Measurements from ENCODE around the gene HJURP.

HJURP gene

DNA sequence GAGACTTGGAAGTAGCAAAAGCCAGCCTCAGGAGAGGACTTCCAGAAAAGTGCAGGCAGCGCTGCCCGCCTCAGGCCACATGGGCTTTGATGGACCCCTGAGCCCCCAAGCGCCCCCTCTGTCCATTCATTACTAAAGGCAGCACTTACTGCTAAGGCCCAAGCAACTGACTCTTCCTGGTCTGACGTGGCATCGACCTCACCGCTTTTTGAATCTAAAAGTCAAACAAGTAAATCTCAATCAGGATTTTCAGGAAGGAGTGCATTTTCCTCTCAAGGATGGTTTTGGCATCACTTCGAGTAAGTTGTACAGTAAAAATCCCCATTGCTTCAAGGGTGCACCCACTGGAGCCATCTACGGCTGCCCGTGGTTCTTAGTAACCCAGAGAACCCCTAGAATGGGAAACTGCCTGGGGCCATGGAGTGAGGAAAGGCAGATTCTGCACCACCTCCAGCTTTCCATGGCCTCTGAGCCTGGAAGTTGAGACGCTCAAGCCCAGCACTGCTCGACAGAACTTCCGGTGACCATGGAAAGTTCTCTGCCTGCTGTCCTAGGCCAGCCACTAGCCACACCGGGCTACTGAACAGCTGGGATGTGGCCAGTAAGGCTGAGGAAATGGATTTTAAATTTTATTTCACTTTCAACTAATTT, 7.0 kb downstream of the HJURP start:
- DNase-seq = no peak

DNA sequence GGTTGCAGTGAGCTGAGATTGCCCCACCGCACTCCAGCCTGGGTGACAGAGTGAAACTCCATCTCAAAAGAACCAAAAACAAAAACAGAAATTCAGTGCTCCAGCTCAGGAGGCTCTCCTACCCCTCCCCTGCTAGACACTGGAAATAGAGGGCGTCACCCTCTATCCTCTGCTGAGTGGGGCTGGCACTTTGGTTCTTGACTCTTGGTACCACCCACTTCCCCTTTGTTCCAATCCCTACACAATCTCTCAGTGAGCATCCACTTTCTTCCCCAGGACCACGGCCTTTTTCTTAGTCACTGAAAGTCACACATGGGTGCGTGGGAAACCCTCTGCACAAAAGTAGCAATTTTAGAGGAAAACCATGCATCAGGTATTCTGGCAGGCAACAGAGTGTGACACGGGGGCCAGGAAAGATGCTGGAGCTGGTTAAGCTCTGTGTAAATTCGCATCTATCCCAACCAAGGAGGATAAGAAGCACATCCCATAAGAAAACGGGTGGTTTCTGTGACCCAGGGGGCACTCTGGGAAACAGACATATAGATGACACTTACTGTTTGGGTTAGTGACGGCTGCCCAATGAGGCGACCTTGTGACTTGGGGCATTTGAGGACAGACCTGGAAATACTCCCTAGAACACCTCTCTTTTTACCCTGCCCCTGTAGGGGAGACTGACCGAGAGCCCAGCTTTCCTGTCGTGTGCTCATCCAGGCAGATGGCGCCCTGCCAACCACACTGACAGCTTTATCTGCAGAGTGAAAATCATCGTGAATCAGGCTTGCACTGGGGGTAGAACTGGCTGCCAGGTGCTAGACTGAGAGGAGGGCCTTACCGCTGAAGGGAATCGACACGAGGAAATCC, 7.7 kb downstream of the HJURP start:
- DNase-seq = no peak

DNA sequence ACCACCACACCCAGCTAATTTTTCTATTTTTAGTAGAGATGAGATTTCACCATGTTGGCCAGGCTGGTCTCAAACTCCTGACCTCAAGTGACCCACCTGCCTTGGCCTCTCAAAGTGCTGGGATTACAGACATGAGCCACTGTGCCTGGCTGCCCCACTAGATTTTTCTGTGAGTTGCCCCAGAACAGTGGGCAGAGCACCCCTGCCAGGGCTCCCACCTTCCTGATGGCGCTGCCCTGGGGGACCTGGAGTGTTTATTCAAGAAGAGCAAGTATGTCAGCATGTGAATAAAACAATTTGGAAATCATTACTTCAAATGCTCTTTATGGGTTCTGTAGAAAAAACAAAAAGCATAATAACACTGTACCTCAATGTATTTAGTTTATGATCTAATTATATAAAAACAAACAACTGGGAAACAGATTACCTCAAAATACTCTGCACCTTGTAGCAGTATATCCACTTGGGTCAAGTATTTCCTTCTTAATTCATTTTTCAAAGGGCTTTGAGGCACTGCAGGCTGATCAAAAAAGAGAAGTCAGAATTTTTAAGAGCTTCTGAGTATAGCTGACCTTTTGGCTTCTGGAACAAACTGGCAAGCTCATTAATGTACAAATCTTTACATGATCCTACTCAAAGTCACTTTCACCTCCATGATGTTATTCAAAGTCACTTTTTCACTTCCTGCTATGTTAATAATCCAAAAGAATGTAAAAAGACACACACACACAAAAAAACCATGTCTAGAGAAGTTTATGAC, 8.9 kb downstream of the HJURP start:
- DNase-seq = no peak

DNA sequence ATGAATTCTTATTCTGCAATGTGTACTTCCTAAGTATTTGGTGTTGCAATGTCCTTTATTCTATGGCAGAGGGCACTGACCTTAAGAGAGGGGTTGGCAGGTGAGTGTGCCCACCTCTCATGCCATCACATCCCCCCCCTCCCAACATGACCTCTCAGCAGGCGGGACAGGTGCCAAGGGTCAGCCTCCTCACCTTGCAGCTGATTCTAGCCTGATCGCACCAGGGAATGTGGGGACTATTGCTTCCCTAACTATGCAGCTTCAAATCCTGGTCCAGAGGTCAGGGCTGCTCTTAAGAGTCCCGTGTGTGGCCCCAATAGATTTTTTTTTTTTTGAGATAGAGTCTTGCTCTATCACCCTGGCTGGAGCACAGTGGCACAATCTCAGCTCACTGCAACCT, 9.5 kb downstream of the HJURP start:
- no peak for DNase-seq

DNA sequence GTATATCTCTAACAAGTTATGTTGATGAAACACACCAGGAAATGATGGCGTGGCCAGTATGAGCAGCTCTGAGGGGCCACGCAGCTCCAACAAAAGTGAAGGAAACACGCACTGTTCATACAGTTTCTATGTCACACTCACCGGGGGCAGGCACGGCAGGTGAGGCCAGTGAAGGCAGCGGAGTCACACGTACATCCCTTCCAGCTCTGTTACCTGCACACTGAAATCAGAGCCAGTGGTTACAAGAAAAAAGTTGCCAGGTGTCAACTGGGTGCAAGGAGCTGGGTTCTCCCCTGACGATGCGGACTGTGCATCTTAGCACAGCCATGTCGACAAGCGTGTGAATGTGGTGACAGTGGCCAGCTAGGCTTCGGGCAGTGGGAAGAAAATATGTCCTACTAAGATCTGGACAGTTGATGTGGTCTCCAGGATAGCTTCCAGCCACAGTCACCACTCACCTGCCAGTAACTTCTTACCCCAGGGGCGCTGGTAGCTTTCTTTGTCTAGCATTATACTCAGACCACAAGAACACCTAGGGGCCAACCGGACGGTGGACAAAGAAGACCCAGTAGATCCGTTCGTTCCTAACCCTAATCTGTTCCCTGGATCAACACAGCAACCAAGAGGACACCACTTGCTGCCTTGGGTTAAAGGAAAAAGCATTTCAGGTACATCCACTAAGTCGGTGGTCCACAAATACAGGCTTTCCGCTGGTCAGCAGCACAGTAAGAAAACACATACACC, 10.1 kb downstream of the HJURP start:
- no peak for DNase-seq

DNA sequence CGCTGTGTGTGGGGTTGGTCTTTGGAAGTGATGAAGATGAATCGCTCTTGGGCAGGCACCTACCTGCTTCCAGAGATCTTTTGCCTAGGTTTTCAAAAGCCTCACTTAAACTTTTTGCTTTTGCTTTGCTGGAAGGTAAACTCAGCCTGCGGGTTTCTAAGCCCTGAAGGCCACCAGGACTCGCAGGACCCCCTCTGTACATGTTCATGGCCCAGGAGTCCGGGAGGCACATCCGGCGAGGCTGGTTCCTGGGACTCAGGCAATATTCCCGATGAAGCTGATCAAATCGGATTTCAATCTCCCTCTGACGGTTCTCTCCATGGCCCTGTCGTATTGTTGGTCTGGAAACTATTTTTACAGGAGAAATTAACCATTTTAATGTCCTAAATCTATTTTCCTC, 13.2 kb downstream of the HJURP start:
- no peak for DNase-seq

DNA sequence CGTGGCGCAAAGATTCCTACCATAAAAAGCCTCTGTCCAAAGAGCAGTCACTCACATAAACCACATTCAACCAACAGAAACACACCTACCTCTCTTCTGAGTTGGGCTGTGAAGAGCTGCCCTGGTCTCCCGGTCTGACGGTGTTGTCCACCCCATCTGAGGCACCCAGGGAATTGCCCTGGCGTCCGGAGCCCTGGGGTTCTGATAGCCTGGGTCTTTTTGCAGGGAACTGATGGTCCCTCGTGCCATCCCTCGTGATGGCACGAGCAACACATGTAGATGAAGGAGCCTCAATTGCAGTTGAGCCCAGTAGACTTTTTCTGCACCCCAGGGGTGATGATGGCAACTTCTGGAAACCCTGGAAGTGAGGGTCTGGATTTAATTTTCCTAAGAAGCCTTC, 13.8 kb downstream of the HJURP start:
- DNase-seq = no peak

DNA sequence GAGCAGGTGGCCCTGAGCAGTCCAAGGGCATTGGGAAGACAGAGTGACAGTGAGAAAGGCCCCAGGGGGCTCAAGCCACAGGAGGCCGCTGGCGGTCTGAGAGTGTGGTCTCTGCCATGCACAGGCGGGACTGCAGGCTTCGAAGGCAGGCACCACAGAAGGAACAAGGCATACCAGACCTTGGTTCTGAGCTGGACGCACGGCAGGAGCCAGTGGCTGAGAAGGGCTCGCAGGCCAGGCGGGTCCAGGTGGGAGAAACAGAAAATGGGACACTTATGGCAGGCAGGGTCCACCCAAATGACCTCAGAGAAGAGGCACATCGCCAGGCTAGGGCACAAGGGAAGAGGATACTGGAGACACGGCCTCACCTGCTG, 14.9 kb downstream of the HJURP start:
- no peak for DNase-seq

DNA sequence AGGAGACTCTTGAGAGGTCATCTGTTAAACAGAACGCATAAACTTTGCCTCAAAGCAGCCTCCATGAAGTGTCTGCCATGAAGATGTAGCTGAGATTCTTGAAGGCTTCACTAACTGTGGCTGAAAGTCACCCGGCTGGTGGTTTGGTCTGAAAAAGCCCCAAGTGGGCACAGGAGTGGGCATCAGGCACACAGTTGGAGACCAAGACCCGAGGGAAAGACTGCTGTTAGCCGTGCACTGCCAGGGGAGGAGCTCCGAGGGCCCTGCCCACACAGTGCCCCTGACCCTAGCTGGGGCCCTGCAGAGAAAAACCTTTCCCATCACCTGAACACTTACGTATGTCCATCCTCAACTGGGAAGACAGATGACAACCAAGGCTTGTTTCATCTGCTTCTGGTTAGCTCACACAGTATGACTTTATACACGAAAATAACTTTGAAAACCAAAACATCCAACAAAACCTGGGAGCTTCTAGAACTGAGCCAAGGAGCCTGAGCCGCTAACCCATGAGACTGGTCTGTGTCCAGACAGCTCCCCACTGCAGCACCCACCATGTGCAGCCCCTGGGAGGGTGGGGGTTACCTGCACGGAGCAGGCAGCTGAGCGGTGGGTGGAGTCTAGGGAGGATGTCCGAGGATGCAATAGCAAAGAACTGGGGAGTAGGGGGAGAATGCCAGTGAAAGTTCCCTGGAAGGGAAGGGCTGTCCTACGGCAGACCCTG, 15.4 kb downstream of the HJURP start:
- DNase-seq = no peak

DNA sequence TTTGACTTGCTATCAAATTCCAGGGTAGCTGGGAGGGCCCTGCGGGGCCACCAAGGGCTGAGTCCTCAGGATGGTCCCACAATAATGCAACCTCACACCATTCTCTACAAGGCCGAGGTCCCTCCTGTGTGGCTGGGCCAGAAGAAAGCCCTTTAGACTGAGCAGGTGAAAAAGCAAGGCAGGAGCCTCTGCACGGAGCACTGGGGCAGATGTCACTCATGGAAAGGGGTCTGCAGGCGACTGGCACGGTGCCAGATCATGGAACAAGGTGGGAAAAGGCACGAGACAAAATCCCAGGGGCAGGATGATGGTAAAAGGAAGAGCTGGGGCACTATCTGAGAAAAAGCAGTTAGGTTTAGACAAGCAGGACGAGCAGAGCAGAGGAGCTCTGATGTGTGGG, 16.1 kb downstream of the HJURP start:
- DNase-seq = no peak

DNA sequence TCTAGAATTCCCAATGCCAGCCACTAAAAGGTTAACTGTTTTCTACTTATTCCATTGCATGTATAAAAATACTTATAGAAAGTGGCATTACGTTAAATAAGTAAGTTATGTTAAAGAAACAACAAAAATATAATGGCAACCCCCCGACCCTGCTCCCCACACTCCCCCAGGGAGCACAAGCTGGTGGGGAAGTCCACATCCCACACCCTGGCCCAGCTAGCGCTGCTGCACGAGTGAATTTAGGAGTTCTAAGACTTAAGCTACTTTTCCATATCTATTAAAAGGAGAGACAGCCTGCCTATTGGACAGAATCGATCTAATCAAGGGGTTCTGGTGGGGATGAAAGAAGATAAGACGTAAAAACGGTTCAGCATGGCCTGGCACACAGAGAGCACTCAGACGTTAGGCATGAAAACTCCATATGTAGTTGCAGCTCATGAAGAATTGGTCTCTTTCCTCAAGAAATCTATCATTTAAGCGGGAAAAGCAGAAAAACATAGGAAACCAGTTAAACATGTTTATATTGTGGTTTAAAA, 16.6 kb downstream of the HJURP start:
- DNase-seq = no peak

DNA sequence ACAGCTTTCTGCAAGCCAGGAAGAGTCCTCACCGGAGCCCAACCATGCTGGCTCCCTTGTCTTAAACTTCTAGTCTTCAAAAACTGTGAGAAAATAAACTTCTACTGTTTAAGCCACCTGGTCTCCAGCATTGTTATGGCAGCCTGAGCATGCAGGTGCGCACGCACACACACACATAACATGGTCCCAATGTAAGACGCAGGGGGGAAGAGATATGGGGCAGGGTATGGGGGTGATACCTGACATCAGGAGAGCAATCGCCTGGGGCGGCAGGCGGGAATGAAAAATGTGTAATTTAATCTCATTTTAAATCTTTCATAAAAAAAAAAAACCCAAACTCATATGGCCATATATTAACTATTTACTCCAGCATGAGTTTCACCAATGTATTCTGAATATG, 18.0 kb downstream of the HJURP start:
- no peak for DNase-seq

DNA sequence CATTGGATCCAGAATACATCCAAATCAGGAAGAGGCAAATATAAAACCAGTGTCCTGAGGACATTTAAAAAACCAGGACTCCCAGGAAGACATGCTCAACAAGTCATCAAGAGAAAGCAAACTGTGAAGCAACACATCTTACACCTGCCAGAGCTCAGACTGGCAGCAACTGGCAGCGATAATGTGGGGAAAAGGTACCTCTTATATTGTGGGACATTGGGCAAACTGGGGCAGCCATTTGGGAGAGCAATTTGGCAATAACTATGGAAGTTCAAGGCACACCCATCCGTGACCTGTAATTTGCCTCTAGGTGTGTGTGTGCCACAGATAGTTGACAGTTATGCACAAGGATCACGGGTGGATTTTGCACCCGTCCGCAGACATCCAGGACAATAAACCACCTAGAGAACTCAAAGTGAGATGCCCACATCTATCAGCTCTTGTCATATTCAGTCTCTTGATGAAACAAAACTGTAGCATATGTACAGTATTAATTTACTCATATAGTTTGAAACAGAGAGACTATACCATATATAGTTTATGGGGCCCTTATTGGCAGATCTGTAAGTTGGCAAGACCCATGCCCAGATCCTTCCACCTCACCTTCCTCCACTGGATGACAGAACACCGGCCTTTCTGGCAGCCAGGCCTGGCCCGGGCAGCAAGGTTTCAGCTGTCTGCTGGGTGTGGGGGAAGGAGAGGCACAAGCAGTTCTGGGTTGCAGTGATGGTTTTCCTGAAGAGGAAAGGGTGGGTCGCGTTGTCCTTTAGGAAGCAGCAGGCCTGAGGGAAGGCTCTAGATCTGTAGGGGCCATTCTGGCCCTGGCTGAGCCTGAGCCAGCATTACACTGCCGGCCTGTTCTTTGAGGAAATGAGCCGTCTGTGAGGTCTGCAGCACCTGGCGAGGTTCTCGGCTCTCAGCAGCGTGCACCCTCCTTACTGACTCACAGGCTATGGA, 18.8 kb downstream of the HJURP start:
- no peak for DNase-seq

DNA sequence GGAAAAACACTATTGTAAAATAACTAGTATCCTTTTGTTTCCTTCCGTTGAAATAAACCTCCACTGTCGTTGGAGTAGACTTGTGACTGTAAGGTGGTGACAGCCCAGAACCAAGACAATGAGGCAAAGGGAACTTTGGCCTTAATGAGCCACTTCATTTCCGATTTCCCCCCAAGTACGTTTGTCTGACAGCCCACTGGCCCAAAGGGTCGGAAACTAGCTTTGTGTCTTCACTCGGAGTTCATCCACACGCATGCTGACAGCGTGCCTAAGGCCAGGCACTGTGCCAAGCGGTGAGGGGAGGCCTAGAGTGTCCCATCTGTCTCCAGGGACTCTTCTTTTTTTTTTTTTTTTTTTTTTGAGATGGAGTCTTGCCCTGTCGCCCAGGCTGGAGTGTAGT, 21.0 kb downstream of the HJURP start:
- no peak for DNase-seq

DNA sequence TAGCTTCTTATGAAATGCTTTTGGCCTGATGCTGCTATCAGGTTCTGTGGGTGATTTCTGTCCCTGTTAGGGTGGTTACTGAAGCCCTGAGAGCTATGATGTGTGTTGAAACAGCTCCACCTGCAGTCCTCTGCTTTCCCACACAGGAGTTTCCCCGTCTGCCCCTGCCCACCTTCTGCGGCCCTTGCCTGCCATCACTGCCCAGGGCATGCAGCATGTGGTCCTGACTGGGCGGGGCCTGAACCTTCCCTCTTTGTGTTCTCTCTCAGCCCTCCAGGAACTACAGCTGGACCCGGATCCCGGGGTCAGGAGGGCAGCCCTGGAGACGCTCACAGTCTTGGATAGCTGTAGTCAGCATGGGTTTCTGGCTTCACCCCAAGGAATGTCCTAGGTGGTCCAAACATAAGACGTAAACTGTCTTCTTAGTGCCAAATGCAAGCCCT, 21.4 kb downstream of the HJURP start:
- peak; percentile 68 for DNase-seq

DNA sequence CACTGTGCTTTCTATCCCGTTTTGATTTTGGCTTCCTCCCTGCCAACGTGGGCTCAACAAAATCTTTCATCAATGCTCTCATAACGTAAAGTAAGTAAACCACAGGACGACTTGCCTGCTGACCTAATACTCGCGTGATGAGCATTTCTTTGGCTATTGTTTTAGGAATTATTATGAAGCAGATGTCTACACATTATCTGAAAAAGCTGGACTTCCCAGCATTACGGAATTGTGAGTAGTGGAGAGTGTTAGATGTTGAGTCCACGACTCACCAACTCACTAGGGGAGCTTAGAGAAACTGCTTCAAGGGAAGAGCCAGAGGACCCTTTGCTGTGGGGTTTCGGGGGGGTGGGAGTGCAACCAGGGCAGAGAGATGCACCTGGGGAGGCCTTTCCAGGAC, 21.9 kb downstream of the HJURP start:
- DNase-seq = no peak

DNA sequence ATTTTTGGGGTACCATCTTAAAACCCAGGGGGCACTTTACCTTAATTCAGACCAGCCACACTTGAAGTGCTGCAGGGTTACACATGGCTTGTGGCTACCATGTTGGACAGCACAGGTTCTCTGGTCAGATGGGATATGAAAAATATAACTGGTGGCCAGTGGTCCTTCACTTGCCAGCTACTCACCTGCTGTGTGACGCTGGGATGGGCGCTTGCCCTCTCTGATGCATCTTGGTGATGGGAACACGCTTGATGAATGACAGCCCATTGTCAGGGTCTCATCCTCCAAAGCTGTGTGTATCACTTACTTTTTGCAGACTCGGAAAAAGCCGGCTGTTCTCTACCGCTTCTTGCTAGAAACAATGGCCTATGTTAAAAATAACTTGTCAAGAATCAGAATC, 22.5 kb downstream of the HJURP start:
- DNase-seq = no peak

DNA sequence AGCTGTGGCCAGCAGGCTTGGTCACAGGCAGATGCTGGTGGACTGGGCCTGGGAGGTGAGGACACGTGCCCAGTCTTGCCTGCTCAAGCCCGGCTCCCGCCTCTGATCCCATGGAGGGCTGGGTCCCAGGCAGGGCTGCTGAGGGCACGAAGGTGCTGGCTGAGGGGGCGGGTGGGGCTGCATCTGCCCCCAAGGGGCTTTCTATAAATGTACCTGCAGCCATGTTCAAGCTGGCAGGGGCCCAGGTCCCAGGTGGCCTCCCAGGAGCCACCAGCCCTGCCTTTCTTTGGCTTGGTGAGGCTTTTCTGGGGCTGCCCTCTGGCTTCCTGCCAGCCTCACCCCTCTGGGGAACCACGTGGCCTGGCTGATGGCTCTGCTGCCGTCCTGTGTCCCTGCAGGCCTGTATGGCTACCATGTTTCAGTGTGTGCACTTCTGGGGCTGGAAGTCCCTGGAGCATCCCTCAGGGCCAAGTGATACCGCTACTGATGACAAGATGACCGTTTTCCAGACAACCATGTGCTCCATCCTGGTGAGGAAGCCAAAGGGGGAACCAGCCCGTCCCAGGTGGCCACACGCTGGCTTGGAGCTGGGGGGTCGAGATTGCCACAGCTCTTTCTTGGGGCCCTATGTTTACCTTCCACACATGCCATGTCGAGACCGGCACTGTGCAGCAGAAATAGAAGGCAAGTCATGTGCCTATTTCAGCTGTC, 23.2 kb downstream of the HJURP start:
- DNase-seq = no peak

DNA sequence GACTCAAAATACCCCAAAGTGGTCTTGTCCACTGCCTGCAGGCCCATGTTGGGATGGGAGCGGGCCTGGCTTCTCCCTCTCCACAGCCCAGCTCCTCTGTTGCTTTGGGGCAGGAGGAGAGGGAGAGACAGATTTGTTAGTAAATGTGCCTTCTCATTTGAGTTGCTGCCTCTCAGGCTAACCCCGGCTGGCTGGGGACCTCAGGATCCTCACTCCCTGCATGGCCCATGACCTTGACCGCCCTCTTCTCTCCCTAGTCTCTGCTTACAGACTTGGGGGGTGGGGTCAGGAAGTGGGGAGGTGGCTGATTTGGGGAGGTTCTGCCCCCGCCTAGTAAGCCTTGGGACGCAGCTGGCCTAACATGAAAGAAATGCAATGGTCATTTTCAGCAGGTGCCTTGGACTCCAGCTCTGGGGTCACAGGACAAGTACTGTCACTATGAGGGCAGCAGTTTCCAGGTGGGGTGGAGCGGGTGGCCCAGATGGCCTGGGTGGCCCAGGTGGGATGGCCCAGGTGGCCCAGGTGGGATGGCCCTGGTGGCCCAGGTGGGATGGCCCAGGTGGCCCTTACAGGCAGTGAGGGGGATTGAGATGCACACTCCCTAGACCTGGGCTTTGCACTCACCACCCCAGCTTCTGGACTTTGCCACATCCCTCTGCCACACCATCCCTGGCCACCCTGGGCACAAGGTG, 24.1 kb downstream of the HJURP start:
- DNase-seq = no peak

Data from amniotic stem cell (primary cell).